HG02610 (cell line): ENCODE measurements around the gene CYSRT1.

Experiments
- ATAC-seq: cut with Tn5 transposase; IDR thresholded peaks from one replicate; pipeline ENCODE4 v1.9.1; 2021; ENCODE audit warnings: mild to moderate bottlenecking, moderate library complexity; ENCODE audit not compliant: unreplicated experiment

The CYSRT1 gene

GRCh38 chr9:137224830-137225694, at the start of gene CYSRT1:
TSS of gene CYSRT1 (plus strand) at chr9:137225174. CDS start at chr9:137225622, 448 bp downstream.
- ATAC-seq = no peak

GRCh38 chr9:137175345-137175961, 49.5 kb upstream of the CYSRT1 start:
- ATAC-seq = no peak

- no peak for ATAC-seq
These were observed 48.4 kb upstream of the CYSRT1 start for GRCh38 chr9:137176302-137177182.

GRCh38 chr9:137178201-137178938, 46.6 kb upstream of the CYSRT1 start:
- no peak for ATAC-seq

GRCh38 chr9:137178939-137179630, 45.9 kb upstream of the CYSRT1 start:
- ATAC-seq = no peak

- no peak for ATAC-seq
These were observed 45.2 kb upstream of the CYSRT1 start for GRCh38 chr9:137179761-137180160.

- no peak for ATAC-seq
These were observed 44.5 kb upstream of the CYSRT1 start for GRCh38 chr9:137180491-137180890.

GRCh38 chr9:137181680-137182079, 43.3 kb upstream of the CYSRT1 start:
- ATAC-seq = no peak

GRCh38 chr9:137182836-137183235, 42.1 kb upstream of the CYSRT1 start:
- no peak for ATAC-seq

GRCh38 chr9:137183980-137184595, 40.9 kb upstream of the CYSRT1 start:
- ATAC-seq = no peak

GRCh38 chr9:137184881-137185660, 39.9 kb upstream of the CYSRT1 start:
- ATAC-seq = no peak

GRCh38 chr9:137185921-137186320, 39.1 kb upstream of the CYSRT1 start:
- ATAC-seq = no peak

- ATAC-seq = no peak
These were observed 38.6 kb upstream of the CYSRT1 start for GRCh38 chr9:137186385-137186784.

- ATAC-seq = no peak
These were observed 37.6 kb upstream of the CYSRT1 start for GRCh38 chr9:137187386-137187785.

- ATAC-seq = no peak
These were observed 36.9 kb upstream of the CYSRT1 start for GRCh38 chr9:137188086-137188489.

GRCh38 chr9:137188490-137189296, 36.3 kb upstream of the CYSRT1 start, which contains the start of the genes ANAPC2 and SSNA1:
TSS of gene ANAPC2 (minus strand) at chr9:137188560. CDS start at chr9:137188532, 28 bp downstream.
TSS of gene SSNA1 (plus strand) at chr9:137188676. CDS start at chr9:137188727, 51 bp downstream.
- ATAC-seq = peak; percentile 70
